Caco-2 (cell line): ENCODE data around the gene AVEN. TPM values are rescaled to one million over a fixed set of nuclear protein-coding genes. Genes with fewer than 3 reads are reported as not detected.

Source experiments
- BruUV-seq: library from RNA; stranded (reverse); fragments of 400-500 nt; replicated peaks from 2 replicates; lab custom pipeline; 2021; lab: Mats Ljungman, UMichigan
- CTCF ChIA-PET: fragments of 300-600 bp; sonication (Branson Sonifier 250); formaldehyde crosslinking; loops from one replicate; lab custom pipeline; 2022; ENCODE audit warnings: antibody characterized with exemption; lab: Charles Lee
- POLR2A ChIA-PET: fragments of 300-600 bp; sonication (Branson Sonifier 250); formaldehyde crosslinking; loops from one replicate; lab custom pipeline; 2022; ENCODE audit warnings: antibody characterized with exemption; lab: Charles Lee
- DNase-seq, 2 experiments: peaks; one replicate each; pipeline versions ENCODE4 v3.0.0 to v3.0.0-alpha.2; 2020 to 2022
- H3K27me3 ChIP-seq: replicated peaks from 2 replicates; pipeline ENCODE4 v1.6.0; 2011; ENCODE audit warnings: low read length; ENCODE audit not compliant: control insufficient read depth, insufficient read depth
- H3K36me3 ChIP-seq: 2 replicates; pipeline ENCODE4 v1.5.1; 2011; ENCODE audit warnings: low read length; ENCODE audit not compliant: control insufficient read depth, insufficient read depth
- H3K4me1 ChIP-seq: fragments of 250-450 bp; sonication (Bioruptor Pico); 2 replicates; pipeline ENCODE4 v1.5.1; 2020; ENCODE audit warnings: mild to moderate bottlenecking
- H3K4me3 ChIP-seq: 2 replicates; pipeline ENCODE4 v1.5.1; 2011; ENCODE audit warnings: low read depth, mild to moderate bottlenecking, control low read depth, low read length
- H3K9me3 ChIP-seq: fragments of 250-450 bp; sonication (Bioruptor Pico); 2 replicates; pipeline ENCODE4 v1.5.1; 2020; ENCODE audit warnings: mild to moderate bottlenecking, moderate library complexity
- H3K27ac Mint-ChIP-seq: one replicate; pipeline ENCODE4 v1.8.0; 2022; ENCODE audit warnings: mixed read lengths; ENCODE audit not compliant: unreplicated experiment
- H3K27me3 Mint-ChIP-seq: one replicate; pipeline ENCODE4 v1.8.0; 2022; ENCODE audit warnings: mixed read lengths; ENCODE audit not compliant: insufficient read depth, unreplicated experiment
- H3K36me3 Mint-ChIP-seq: one replicate; pipeline ENCODE4 v1.8.0; 2022; ENCODE audit warnings: mild to moderate bottlenecking, mixed read lengths; ENCODE audit not compliant: insufficient read depth, unreplicated experiment
- H3K4me1 Mint-ChIP-seq: one replicate; pipeline ENCODE4 v1.8.0; 2022; ENCODE audit warnings: low read depth, mixed read lengths; ENCODE audit not compliant: unreplicated experiment
- H3K4me3 Mint-ChIP-seq: one replicate; pipeline ENCODE4 v1.8.0; 2022; ENCODE audit warnings: mild to moderate bottlenecking, moderate library complexity, mixed read lengths; ENCODE audit not compliant: unreplicated experiment
- H3K9me3 Mint-ChIP-seq: one replicate; pipeline ENCODE4 v1.8.0; 2022; ENCODE audit warnings: mixed read lengths; ENCODE audit not compliant: unreplicated experiment
- CTCF ChIP-seq, 2 experiments: fragments of 200-600 bp in 1 of 2; IDR thresholded peaks; 1 replicate in 1 of 2; 2 replicates in 1 of 2; pipeline versions ENCODE4 v1.5.1 to v1.8.0; 2011 to 2022; ENCODE audit warnings: antibody characterized with exemption in 1 of 2, control low read depth in 1 of 2, inconsistent platforms in 1 of 2, low read depth in 1 of 2, low read length in 1 of 2, mild to moderate bottlenecking in 1 of 2, moderate library complexity in 1 of 2; ENCODE audit not compliant: insufficient read depth in 1 of 2, severe bottlenecking in 1 of 2, unreplicated experiment in 1 of 2
- intact Hi-C: fragments of 100-400 bp; cut with micrococcal nuclease; formaldehyde crosslinking; loops from one replicate; pipeline ENCODE4 v1.10.0; 2022; ENCODE audit not compliant: unreplicated experiment
- total RNA-seq: library from RNA; stranded (reverse); gene quantifications from 2 replicates; pipeline ENCODE4 v1.2.3, GENCODE V29; 2022

The AVEN gene
- total RNA-seq, 1 experiment from 2014 or later: 8.7 TPM

- intact Hi-C loops: no loop called here
- no peaks in the 10 kb centered on the region for H3K4me1 Mint-ChIP-seq
- DNase-seq: no peak
- Histone ChIP-seq H3K4me3 (no peak overlapping the region), H3K9me3 (no peaks in the 10 kb centered on the region), H3K27me3 (no peaks in the 10 kb centered on the region), H3K36me3 (no peaks in the 10 kb centered on the region), H3K4me1 (peaks cover 3% of the 10 kb centered on the region; the same call in 1 of the 2 replicates)
- no peak overlapping the region for H3K27ac Mint-ChIP-seq
- H3K4me3 Mint-ChIP-seq: no peak overlapping the region
- TF ChIP-seq CTCF (IDR thresholded peaks at IDR 0.05; ENCODE audit: insufficient read depth in 1 of 2, low read depth in 1 of 2, low read length in 1 of 2, severe bottlenecking in 1 of 2, unreplicated experiment in 1 of 2): no peak
- H3K27me3 Mint-ChIP-seq: no peaks in the 10 kb centered on the region
- no peaks in the 10 kb centered on the region for H3K36me3 Mint-ChIP-seq
- ChIA-PET CTCF (no interaction called here), POLR2A (no interaction called here)
- no TSS peak for BruUV-seq
- H3K9me3 Mint-ChIP-seq: no peaks in the 10 kb centered on the region
These were observed 58.8 kb downstream of the AVEN start for GRCh38 chr15:33980159-33980558.

GRCh38 chr15:33975022-33975565 is 63.9 kb downstream of the AVEN start:
- no peaks in the 10 kb centered on the region for H3K36me3 ChIP-seq
- Mint-ChIP-seq H3K27ac (no peak overlapping the region), H3K4me3 (no peak overlapping the region), H3K27me3 (no peaks in the 10 kb centered on the region), H3K36me3 (no peaks in the 10 kb centered on the region), H3K9me3 (no peaks in the 10 kb centered on the region), H3K4me1 (no peaks in the 10 kb centered on the region)
- TF ChIP-seq CTCF (IDR thresholded peaks at IDR 0.05; ENCODE audit: insufficient read depth in 1 of 2, low read depth in 1 of 2, low read length in 1 of 2, severe bottlenecking in 1 of 2, unreplicated experiment in 1 of 2): no peak
- BruUV-seq: no TSS peak
- no peaks in the 10 kb centered on the region for H3K4me1 ChIP-seq
- no peak overlapping the region for H3K4me3 ChIP-seq
- intact Hi-C loops: no loop called here
- ChIA-PET CTCF (interaction anchor here (1.0 kb wide), 1 partner anchor 237 kb away, joined by 3 read pairs; no protein-coding TSS in a partner anchor), POLR2A (no interaction called here)
- no peaks in the 10 kb centered on the region for H3K9me3 ChIP-seq
- no peaks in the 10 kb centered on the region for H3K27me3 ChIP-seq
- DNase-seq: no peak

GRCh38 chr15:33971811-33972210 is 67.2 kb downstream of the AVEN start:
- Mint-ChIP-seq H3K36me3 (no peaks in the 10 kb centered on the region), H3K27me3 (no peaks in the 10 kb centered on the region), H3K4me3 (no peak overlapping the region), H3K9me3 (no peaks in the 10 kb centered on the region), H3K27ac (no peak overlapping the region), H3K4me1 (no peaks in the 10 kb centered on the region)
- CTCF ChIA-PET: no interaction called here
- TF ChIP-seq CTCF (IDR thresholded peaks at IDR 0.05; ENCODE audit: insufficient read depth in 1 of 2, low read depth in 1 of 2, low read length in 1 of 2, severe bottlenecking in 1 of 2, unreplicated experiment in 1 of 2): no peak
- BruUV-seq: no TSS peak
- Histone ChIP-seq H3K27me3 (no peaks in the 10 kb centered on the region; the same call in 1 of the 2 replicates), H3K36me3 (no peaks in the 10 kb centered on the region), H3K9me3 (no peaks in the 10 kb centered on the region), H3K4me3 (no peak overlapping the region), H3K4me1 (no peaks in the 10 kb centered on the region)
- no peak for DNase-seq
- POLR2A ChIA-PET: no interaction called here
- intact Hi-C loops: no loop called here
